ENCODE data around the gene SPRYD3. TPM values are rescaled to one million over a fixed set of nuclear protein-coding genes. Genes with fewer than 3 reads are reported as not detected.

The SPRYD3 gene
- total RNA-seq, 1 experiment from 2014 or later: 47.5 TPM

- DNase-seq (ENCODE audit: low read depth, low spot score): no peak
- Histone ChIP-seq H3K9ac (ENCODE audit: low read length) (peak overlapping the region; percentile 67), H3K4me1 (ENCODE audit: control insufficient read depth in 1 of 2, insufficient read depth in 2 of 2, low read length in 2 of 2) (peaks cover 49 to 76% of the 10 kb centered on the region in 2 experiments), H4K20me1 (ENCODE audit: insufficient read depth) (no peaks in the 10 kb centered on the region), H3K27ac (ENCODE audit: low read depth, low read length) (peak overlapping the region; percentile 98), H3K4me3 (replicated peaks in 1 of 2; ENCODE audit: low read depth in 1 of 2, low read length in 2 of 2) (peak overlapping the region; percentile 58 to 78), H3K9me2 (ENCODE audit: insufficient read depth) (no peaks in the 10 kb centered on the region), H3K36me3 (ENCODE audit: control insufficient read depth in 1 of 2, insufficient read depth in 2 of 2, low read length in 2 of 2) (no peaks in the 10 kb centered on the region), H3K9me3 (ENCODE audit: control insufficient read depth in 1 of 2, insufficient read depth in 1 of 2, low read depth in 1 of 2, low read length in 2 of 2) (no peaks in the 10 kb centered on the region), H2AFZ (ENCODE audit: low read depth, low read length, poor library complexity, severe bottlenecking) (no peak overlapping the region), H3K4me2 (ENCODE audit: low read length) (peak overlapping the region; percentile 79), H3K27me3 (ENCODE audit: insufficient read depth, low read length) (no peaks in the 10 kb centered on the region), H3K79me2 (ENCODE audit: insufficient read depth, low read length) (no peaks in the 10 kb centered on the region)
- ATAC-seq: peak; percentile 5
- CTCF ChIA-PET: interaction anchor here (3.6 kb wide), 1 partner anchor 31 kb away, joined by 110 read pairs; no protein-coding TSS in a partner anchor
- POLR2A ChIA-PET: interaction anchor here (0.8 to 3.6 kb wide), 3 partner anchors 18 to 49 kb away, joined by 3 to 27 read pairs (median 3); partner anchors contain the start of gene SPRYD3
- intact Hi-C loops (cut with micrococcal nuclease): no loop called here
- TF ChIP-seq ELF1 (IDR thresholded peaks at IDR 0.05; ENCODE audit: borderline replicate concordance, low read depth) (no peak), YY1 (IDR thresholded peaks at IDR 0.05; ENCODE audit: extremely low read depth, insufficient replicate concordance, low read depth, low read length) (no peak), ATF3 (IDR thresholded peaks at IDR 0.05) (no peak), EZH2phosphoT487 (IDR thresholded peaks at IDR 0.05; ENCODE audit: borderline replicate concordance) (no peak), EGR1 (IDR thresholded peaks at IDR 0.05; ENCODE audit: low read depth) (no peak), MAX (IDR thresholded peaks at IDR 0.05) (no peak), FOSL1 (IDR thresholded peaks at IDR 0.05; ENCODE audit: low read depth) (no peak), CBX3 (IDR thresholded peaks at IDR 0.05; ENCODE audit: low read depth) (no peak)
- RAD21 ChIA-PET (ENCODE audit: low non-redundant PET in 1 of 2, low total read pairs in 2 of 2, uncharacterized antibody in 2 of 2, unreplicated experiment in 2 of 2): interaction anchor here (0.7 to 3.2 kb wide), 2 partner anchors 31 kb away, joined by 3 to 30 read pairs; no protein-coding TSS in a partner anchor
- no TSS peak for BruUV-seq (replicated peaks)
Observed at GRCh38 chr12:53097207-53097563, 18.0 kb upstream of the SPRYD3 start.

DNA sequence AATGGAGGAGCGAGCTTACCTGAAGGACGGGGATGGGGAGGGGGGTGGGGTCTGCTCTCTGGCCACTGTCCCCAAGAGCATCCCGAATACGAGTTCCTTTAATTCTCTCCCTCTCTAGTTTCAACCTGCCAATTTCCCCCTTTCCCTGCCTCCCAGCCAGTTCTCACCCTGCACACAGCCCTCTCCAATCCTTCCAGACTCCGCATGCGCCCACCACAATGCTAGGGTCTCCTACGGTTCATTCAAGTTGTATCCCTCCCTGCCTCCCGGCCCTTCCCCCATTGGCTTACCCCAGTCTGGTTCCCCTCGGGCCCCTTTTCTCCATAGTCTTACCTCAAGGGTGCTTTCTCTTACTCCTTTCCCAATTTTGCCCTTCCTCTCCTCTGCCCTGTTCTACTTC, 17.6 kb upstream of the SPRYD3 start:
- Histone ChIP-seq H3K27ac (ENCODE audit: low read depth, low read length) (peak overlapping the region; percentile 98), H2AFZ (ENCODE audit: low read depth, low read length, poor library complexity, severe bottlenecking) (no peak overlapping the region), H3K9me3 (ENCODE audit: control insufficient read depth in 1 of 2, insufficient read depth in 1 of 2, low read depth in 1 of 2, low read length in 2 of 2) (no peaks in the 10 kb centered on the region), H3K36me3 (ENCODE audit: control insufficient read depth in 1 of 2, insufficient read depth in 2 of 2, low read length in 2 of 2) (no peaks in the 10 kb centered on the region), H3K9me2 (ENCODE audit: insufficient read depth) (no peaks in the 10 kb centered on the region), H3K4me3 (replicated peaks in 1 of 2; ENCODE audit: low read depth in 1 of 2, low read length in 2 of 2) (peak overlapping the region; percentile 58 to 78), H3K79me2 (ENCODE audit: insufficient read depth, low read length) (no peaks in the 10 kb centered on the region), H3K4me1 (ENCODE audit: control insufficient read depth in 1 of 2, insufficient read depth in 2 of 2, low read length in 2 of 2) (peaks cover 49 to 76% of the 10 kb centered on the region in 2 experiments), H3K9ac (ENCODE audit: low read length) (peak overlapping the region; percentile 67), H3K27me3 (ENCODE audit: insufficient read depth, low read length) (no peaks in the 10 kb centered on the region), H4K20me1 (ENCODE audit: insufficient read depth) (no peaks in the 10 kb centered on the region), H3K4me2 (ENCODE audit: low read length) (peak overlapping the region; percentile 79)
- no peak for DNase-seq (ENCODE audit: low read depth, low spot score)
- POLR2A ChIA-PET: interaction anchor here (0.8 to 3.6 kb wide), 3 partner anchors 18 to 49 kb away, joined by 3 to 27 read pairs (median 3); partner anchors contain the start of gene SPRYD3
- no TSS peak for BruUV-seq (replicated peaks)
- CTCF ChIA-PET: interaction anchor here (3.6 kb wide), 1 partner anchor 31 kb away, joined by 110 read pairs; no protein-coding TSS in a partner anchor
- ATAC-seq: no peak
- intact Hi-C loops (cut with micrococcal nuclease): no loop called here
- RAD21 ChIA-PET (ENCODE audit: low non-redundant PET in 1 of 2, low total read pairs in 2 of 2, uncharacterized antibody in 2 of 2, unreplicated experiment in 2 of 2): interaction anchor here in 1 of 2 experiments (3.2 kb wide), 1 partner anchor 30 kb away, joined by 30 read pairs; no protein-coding TSS in a partner anchor
- TF ChIP-seq SIN3A (IDR thresholded peaks at IDR 0.05; ENCODE audit: low read depth): no peak
- TF ChIP-seq, protein P1, sequence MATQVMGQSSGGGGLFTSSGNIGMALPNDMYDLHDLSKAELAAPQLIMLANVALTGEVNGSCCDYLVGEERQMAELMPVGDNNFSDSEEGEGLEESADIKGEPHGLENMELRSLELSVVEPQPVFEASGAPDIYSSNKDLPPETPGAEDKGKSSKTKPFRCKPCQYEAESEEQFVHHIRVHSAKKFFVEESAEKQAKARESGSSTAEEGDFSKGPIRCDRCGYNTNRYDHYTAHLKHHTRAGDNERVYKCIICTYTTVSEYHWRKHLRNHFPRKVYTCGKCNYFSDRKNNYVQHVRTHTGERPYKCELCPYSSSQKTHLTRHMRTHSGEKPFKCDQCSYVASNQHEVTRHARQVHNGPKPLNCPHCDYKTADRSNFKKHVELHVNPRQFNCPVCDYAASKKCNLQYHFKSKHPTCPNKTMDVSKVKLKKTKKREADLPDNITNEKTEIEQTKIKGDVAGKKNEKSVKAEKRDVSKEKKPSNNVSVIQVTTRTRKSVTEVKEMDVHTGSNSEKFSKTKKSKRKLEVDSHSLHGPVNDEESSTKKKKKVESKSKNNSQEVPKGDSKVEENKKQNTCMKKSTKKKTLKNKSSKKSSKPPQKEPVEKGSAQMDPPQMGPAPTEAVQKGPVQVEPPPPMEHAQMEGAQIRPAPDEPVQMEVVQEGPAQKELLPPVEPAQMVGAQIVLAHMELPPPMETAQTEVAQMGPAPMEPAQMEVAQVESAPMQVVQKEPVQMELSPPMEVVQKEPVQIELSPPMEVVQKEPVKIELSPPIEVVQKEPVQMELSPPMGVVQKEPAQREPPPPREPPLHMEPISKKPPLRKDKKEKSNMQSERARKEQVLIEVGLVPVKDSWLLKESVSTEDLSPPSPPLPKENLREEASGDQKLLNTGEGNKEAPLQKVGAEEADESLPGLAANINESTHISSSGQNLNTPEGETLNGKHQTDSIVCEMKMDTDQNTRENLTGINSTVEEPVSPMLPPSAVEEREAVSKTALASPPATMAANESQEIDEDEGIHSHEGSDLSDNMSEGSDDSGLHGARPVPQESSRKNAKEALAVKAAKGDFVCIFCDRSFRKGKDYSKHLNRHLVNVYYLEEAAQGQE (IDR thresholded peaks at IDR 0.05; ENCODE audit: low read depth): no peak
- TF ChIP-seq SP1 (IDR thresholded peaks at IDR 0.05; ENCODE audit: low read depth): no peak
- no peak for TF ChIP-seq ELF1 (IDR thresholded peaks at IDR 0.05; ENCODE audit: borderline replicate concordance, low read depth)
- no peak for TF ChIP-seq MAX (IDR thresholded peaks at IDR 0.05)
- TF ChIP-seq ZNF274 (IDR thresholded peaks at IDR 0.05; ENCODE audit: low read depth, low read length): no peak
- TF ChIP-seq EZH2phosphoT487 (IDR thresholded peaks at IDR 0.05; ENCODE audit: borderline replicate concordance): no peak
- TF ChIP-seq EZH2 (IDR thresholded peaks at IDR 0.05): no peak
- TF ChIP-seq RAD21 (IDR thresholded peaks at IDR 0.05; ENCODE audit: low read depth): no peak
- TF ChIP-seq POLR2AphosphoS5 (IDR thresholded peaks at IDR 0.05; ENCODE audit: low read depth, low read length): no peak
- no peak for TF ChIP-seq FOSL1 (IDR thresholded peaks at IDR 0.05; ENCODE audit: low read depth)
- no peak for TF ChIP-seq ZFX (IDR thresholded peaks at IDR 0.05)
